GM12892 (cell line): ENCODE results near the gene TRIM32.
"Not testable (repeated sequence)": the region's sequence is repeated elsewhere in the genome, so short reads cannot be mapped to it uniquely, and the experiment has no call there.

Experiments
- DNase-seq: peaks from one replicate; pipeline ENCODE4 v3.0.0; 2011; ENCODE audit not compliant: insufficient read length
- FAIRE-seq: peaks from 2 replicates; lab custom pipeline; 2011; peaks lifted over from hg19 to GRCh38; lab: Jason Lieb, UNC
- POLR2A ChIP-seq: IDR thresholded peaks from 2 replicates; pipeline ENCODE4 v1.6.1; 2011; ENCODE audit warnings: low read depth, low read length, control low read depth
- POLR2AphosphoS5 ChIP-seq: IDR thresholded peaks from 2 replicates; pipeline ENCODE4 v1.6.1; 2011; ENCODE audit warnings: low read depth, low read length, control low read depth
- TAF1 ChIP-seq: IDR thresholded peaks from 2 replicates; pipeline ENCODE4 v1.6.1; 2011; ENCODE audit warnings: low read depth, mild to moderate bottlenecking, control low read depth, low read length, borderline replicate concordance

The TRIM32 gene

DNA sequence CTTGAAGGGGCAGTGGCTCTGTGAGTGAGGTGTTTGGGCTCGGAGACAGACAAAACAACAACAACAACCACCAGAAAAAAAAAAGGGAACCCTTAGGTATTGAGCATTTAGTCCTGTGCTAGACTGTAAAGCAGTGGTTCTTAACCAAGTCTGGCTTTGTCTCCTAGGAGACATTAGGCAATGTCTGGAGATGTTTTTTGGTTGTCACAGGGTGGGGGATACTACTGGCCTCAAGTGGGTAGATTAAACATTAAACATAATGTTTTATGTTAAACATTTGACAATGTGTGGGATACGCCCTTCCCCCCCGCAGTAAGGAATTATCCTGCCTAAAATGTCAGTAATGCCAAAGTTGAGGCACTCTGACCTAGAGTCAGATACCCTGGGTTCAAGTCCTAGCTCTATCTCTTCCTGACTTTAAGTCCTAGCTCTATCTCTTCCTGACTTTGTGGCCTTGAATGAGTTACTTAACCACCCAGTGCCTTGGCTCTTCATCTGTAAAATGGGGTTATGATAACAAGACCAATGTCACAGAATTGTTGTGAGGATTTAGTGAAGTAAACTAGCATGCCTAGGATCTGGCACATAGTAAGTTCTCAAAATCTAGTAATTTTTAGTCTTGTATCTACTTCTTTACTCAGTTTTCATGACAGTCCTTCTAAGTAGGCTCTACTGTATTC, 1.8 kb downstream of the TRIM32 start:
- DNase-seq = no peak
- TF ChIP-seq TAF1 (no peak), POLR2A (no peak), POLR2AphosphoS5 (no peak)
- no peak for FAIRE-seq

DNA sequence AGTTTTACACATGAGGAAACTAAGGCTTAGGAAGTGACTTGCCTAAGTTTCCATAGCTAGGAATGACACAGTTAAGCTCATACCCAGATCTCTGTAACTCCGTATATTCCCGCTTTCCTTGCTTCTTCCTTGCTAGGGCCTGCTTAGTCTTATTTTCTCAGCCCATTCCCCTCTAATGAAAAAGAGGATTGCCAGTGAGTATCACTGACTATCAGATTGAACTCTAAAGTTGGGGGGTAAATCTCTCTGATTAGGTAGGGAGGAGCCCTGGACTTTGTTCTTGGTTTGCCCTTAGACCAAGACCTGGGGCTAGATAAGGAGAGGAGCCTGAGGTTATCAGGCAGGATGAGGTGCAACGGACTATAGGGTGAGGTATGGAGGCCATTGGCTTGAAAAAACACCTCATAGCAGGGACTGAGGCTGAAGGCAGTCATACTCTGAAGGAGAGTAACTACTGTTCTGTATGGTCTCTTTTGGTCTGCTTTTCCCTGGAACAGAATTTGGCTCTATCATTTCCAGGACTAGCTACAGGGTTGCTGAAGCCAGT, 2.5 kb downstream of the TRIM32 start:
- FAIRE-seq (no peak), DNase-seq (no peak)
- TF ChIP-seq POLR2A = no peak
- TF ChIP-seq TAF1 = no peak
- no peak for TF ChIP-seq POLR2AphosphoS5

DNA sequence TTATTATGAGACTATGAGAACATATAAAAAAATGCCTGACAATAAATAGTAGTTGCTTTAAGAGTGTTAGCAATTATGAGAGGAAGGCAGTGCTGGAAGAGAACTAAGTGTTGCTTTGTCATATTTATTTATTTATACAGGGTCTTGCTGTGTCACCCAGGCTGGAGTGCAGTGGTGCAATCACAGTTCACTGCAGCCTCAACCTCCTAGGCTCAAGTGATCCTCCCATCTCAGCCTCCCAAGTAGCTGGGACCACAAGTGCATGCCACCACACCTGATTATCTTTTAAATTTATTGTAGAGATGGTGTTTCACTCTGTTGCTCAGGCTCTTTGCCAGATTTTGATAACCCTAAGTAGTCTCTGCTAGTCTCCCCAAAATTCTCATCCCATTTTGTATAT, 3.7 kb downstream of the TRIM32 start:
- not testable (repeated sequence) for DNase-seq, FAIRE-seq

DNA sequence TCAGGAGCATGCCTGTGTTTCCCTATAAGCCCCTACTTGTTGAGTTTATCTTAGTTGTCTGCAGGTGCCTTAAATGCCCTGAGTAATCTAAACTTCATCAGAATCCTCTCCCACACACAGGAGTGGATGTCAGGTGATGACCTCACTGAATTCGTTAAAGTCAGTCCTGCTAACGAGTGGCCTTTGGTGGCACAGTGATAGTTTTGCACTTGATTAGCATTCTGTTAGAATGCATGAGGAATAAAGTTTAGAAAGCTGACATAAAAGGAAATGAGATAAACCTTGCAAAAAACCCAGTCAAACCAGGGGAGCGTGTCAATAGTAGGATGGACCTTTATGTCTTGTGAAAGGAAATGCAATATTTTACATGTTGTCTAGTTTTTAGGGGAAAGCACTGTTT, 4.5 kb downstream of the TRIM32 start:
- no peak for FAIRE-seq
- no peak for TF ChIP-seq POLR2AphosphoS5
- no peak for TF ChIP-seq TAF1
- no peak for TF ChIP-seq POLR2A

DNA sequence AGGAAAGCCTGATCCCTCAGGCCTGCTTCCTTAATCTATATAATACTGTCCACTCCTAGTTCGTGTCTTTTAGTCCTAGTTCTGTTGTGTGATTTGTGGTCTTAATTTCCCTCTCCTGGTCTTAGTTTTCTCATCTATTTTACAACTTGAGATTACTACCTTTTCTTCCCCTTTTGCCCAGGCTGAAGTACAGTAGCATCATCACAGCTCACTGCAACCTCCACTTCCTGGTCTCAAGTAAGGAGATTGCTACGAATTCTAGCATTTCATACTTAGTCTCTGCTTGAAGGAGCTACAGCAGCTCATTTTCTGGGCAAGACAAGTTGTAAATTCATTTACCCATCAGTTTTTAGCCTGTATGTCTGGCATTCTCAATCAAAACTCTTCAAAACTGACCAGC, 5.5 kb downstream of the TRIM32 start:
- no peak for DNase-seq

More for the DNA sequence above, 4.5 kb downstream of the TRIM32 start:
- DNase-seq = no peak

DNA sequence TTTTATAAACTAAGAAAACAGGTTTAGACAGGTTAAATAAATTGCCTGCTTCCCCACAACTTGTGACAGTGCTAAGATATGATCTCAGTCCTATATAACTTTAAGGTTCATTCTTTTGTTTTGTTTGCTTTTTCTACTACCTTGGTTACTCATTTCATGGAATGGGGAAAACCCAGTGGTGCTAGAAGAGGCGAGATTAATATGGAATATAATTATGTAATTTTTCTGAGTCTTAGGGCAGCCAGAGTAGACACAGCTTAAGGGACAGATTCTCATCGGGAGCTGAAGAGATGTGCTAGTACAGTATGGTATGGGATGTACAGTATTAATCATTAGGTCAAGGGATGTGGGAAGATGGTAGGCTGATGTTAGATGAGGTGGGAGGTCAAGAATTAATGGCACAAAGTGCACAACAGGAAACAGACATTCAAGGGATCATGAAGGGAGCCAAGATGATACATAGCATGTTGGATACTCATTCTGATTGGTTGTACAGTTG, 6.2 kb downstream of the TRIM32 start:
- TF ChIP-seq POLR2A (no peak), POLR2AphosphoS5 (no peak), TAF1 (no peak)
- DNase-seq (no peak), FAIRE-seq (no peak)

More for the DNA sequence above, 5.5 kb downstream of the TRIM32 start:
- no peak for FAIRE-seq
- no peak for TF ChIP-seq TAF1
- no peak for TF ChIP-seq POLR2A
- no peak for TF ChIP-seq POLR2AphosphoS5

DNA sequence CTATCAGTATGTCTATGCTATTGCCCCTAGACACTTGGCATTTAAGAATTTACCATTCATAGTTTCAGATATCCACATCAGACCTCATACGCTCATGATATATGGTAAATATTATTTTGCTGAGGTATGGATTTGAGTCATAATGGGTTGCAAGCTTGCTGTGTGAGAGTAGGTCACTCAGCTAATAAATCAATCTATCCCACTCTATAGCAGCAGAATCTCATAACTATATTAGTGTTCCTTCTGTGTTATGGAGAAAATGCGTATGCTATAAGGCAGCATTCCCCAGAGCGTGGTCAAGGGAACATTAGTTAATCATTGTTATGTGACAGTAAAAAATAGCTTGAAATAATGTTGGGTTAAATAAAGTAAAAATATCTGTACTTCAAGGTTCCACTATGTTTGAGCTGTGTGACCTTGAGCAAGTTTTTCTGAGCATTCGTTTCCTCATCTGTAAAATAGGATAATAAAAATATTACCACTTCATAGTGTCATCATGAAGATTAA, 7.7 kb downstream of the TRIM32 start:
- TF ChIP-seq POLR2A (no peak), POLR2AphosphoS5 (no peak), TAF1 (no peak)
- DNase-seq (no peak), FAIRE-seq (no peak)

DNA sequence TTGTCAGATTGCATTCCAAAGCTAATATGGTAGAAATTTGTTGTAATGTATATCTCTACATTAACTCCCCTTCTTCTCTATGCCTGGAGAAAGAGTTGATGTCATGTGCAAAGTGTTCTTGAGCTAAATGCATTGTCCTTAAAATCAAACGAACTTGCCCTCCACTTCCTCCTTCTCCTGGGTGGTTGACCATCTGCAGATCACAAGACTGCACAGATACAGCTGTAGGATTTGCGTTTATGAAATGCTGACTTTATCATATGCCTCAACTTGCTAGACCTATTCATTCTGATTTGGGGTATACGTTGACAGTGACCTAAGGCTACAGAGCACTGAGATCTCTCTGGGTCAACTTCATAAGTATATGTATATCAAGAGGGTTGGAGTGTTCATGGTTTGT, 8.3 kb downstream of the TRIM32 start:
- DNase-seq (no peak), FAIRE-seq (no peak)
- TF ChIP-seq POLR2A (no peak), POLR2AphosphoS5 (no peak), TAF1 (no peak)

DNA sequence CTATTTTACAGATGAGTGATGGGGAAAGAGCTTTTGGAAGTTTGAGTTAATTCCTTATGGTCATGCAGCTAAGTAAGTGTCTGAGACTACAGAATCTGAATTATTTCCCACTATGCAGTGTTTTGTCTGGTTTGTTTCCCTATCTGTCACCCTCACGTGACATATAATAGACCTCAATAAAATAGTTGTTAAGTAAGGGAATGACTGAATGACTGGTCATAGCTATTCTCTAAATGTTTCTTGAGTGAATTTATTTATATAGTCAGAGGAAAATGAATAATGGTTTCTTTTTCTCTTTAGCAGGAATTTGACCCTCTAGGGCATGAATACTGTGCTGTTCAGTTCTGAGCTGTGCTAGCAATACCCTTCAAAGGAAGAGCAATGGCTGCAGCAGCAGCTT, 10.3 kb downstream of the TRIM32 start:
- no peak for FAIRE-seq
- TF ChIP-seq POLR2AphosphoS5 = no peak
- no peak for TF ChIP-seq TAF1
- no peak for TF ChIP-seq POLR2A
- DNase-seq = no peak

DNA sequence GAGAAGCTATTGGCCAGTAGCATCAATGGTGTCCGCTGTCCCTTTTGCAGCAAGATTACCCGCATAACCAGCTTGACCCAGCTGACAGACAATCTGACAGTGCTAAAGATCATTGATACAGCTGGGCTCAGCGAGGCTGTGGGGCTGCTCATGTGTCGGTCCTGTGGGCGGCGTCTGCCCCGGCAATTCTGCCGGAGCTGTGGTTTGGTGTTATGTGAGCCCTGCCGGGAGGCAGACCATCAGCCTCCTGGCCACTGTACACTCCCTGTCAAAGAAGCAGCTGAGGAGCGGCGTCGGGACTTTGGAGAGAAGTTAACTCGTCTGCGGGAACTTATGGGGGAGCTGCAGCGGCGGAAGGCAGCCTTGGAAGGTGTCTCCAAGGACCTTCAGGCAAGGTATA, 10.8 kb downstream of the TRIM32 start:
- TF ChIP-seq POLR2A = no peak
- no peak for TF ChIP-seq TAF1
- no peak for TF ChIP-seq POLR2AphosphoS5
- DNase-seq (no peak), FAIRE-seq (no peak)

DNA sequence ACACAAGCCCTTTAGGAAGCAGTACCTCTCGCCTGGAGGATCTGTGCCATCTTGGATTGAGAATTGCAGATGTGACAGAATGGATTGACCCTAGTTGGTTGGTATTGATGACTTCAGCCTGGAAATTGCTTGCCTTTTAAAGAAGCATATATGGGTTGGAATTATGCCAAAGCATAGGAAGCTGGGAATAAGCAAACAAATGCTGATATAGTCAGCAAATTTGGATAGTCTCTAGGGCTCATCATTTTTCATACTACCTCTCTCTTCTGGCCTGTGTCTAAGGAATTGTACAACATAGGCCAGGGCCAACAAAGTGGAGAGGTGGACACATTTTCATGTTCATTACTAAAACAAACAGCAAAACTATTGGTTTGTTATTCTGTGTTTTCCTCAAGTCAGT, 13.2 kb downstream of the TRIM32 start:
- DNase-seq = no peak
- no peak for FAIRE-seq
- no peak for TF ChIP-seq POLR2A
- TF ChIP-seq TAF1 = no peak
- TF ChIP-seq POLR2AphosphoS5 = no peak

DNA sequence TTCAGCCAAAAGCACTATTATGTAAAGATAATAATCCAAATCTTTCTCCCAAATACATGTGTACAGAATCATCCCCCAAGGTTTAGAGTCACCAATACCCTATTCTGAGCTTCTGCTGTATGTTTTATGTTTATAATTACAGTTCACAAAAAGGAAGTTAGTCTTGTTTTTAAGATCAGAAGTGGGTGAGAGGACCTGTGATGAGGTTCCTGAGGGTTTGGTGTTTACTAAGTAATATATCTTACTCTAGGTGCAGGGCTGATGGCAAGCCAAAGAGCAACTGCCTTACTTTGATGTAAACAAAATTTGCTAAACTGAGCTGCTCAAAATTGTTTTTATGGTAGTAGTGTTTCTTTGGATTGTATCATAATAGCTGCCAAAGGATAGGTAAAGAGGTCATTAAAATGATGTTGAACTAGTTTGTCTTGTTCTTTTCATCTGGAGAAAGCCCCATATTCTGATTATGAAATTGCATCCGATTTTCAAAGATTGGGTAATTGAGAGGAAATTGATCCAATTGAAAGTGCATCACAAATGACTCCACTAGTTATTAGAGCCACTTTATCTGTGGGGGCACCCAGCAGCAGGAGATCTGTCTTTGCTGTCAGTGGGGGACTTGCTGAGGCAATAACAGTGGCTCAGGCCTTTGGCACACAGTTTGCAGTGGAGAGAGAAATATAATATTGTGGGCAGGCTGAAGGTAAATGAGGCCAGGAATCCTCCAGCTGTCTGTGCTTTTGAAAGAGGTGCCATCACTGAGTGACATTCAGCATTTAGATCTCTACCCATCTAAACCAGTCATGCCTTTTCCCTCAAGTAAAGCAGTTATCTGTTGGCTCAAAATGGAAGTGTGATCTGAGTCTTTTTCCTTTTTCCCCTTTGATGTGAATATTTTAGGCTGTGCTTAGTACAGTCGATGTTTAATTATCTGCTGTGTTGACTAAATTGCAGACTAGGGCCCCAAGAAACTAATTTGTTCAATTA, 14.1 kb downstream of the TRIM32 start:
- TF ChIP-seq POLR2AphosphoS5 (no peak), POLR2A (no peak), TAF1 (no peak)
- no peak for FAIRE-seq
- DNase-seq = no peak
